ENCODE measurements around the gene GRHPR. TPM values are rescaled to one million over a fixed set of nuclear protein-coding genes. Genes with fewer than 3 reads are reported as not detected.

Gene GRHPR
- total and polyA plus RNA-seq, 2 of the 8 experiments (the other 6 are each of a cell fraction or from before 2014, with no cell fraction given) = 97.0 to 201 TPM

GRCh38 chr9:37398464-37399025 is 24.0 kb upstream of the GRHPR start:
- Histone ChIP-seq H3K14ac (ENCODE audit: insufficient read length) (no peak overlapping the region), H3K4me1 (replicated peaks in 1 of 4; ENCODE audit: control insufficient read depth in 3 of 4, insufficient read depth in 4 of 4, low read length in 3 of 4) (no peaks in the 10 kb centered on the region; a peak in 1 of 7 replicates), H4K5ac (ENCODE audit: insufficient read length, low read depth, low read length) (no peak overlapping the region), H3K9me3 (ENCODE audit: insufficient read depth in 2 of 2, low read depth in 1 of 2, low read length in 1 of 2) (no peaks in the 10 kb centered on the region), H3K18ac (ENCODE audit: extremely low read depth, low read length) (no peak overlapping the region), H3K56ac (replicated peaks; ENCODE audit: insufficient read length, low read depth, low read length) (no peak overlapping the region), H3K9ac (replicated peaks in 1 of 4; ENCODE audit: extremely low read depth in 1 of 4, low read depth in 3 of 4, low read length in 3 of 4) (no peak overlapping the region), H2AFZ (ENCODE audit: low read length) (no peak overlapping the region), H2BK12ac (ENCODE audit: low read depth, low read length) (no peak overlapping the region), H4K91ac (replicated peaks; ENCODE audit: insufficient read length, low read length) (no peak overlapping the region), H3K27ac (ENCODE audit: low read depth, low read length) (no peak overlapping the region), H4K20me1 (replicated peaks in 1 of 2; ENCODE audit: control insufficient read depth in 1 of 2, insufficient read depth in 2 of 2, low read length in 2 of 2) (no peaks in the 10 kb centered on the region), H2BK5ac (ENCODE audit: low read depth, low read length) (no peak overlapping the region), H3K4ac (replicated peaks; ENCODE audit: insufficient read length, low read depth, low read length) (no peak overlapping the region), H3K79me1 (ENCODE audit: low read depth, low read length) (no peaks in the 10 kb centered on the region), H3K4me3 (ENCODE audit: extremely low read depth in 1 of 4, insufficient read depth in 2 of 4, low read depth in 3 of 4, low read length in 4 of 4) (no peak overlapping the region), H2BK20ac (ENCODE audit: low read length) (no peak overlapping the region), H4K8ac (ENCODE audit: extremely low read depth, insufficient read depth, low read length) (no peak overlapping the region), H3K36me3 (ENCODE audit: control insufficient read depth in 2 of 4, insufficient read depth in 4 of 4, low read length in 3 of 4) (no peaks in the 10 kb centered on the region), H3K27me3 (replicated peaks in 1 of 4; ENCODE audit: control insufficient read depth in 3 of 4, extremely low read depth in 1 of 4, insufficient read depth in 3 of 4, low read length in 3 of 4) (no peaks in the 10 kb centered on the region), H3K23me2 (ENCODE audit: low read depth, low read length) (no peaks in the 10 kb centered on the region), H2BK120ac (replicated peaks; ENCODE audit: low read depth, low read length) (no peak overlapping the region), H3K79me2 (ENCODE audit: control insufficient read depth in 1 of 2, insufficient read depth in 2 of 2, low read length in 2 of 2) (no peaks in the 10 kb centered on the region), H3K23ac (ENCODE audit: insufficient read length) (no peak overlapping the region), H2AK5ac (ENCODE audit: low read depth, low read length) (no peak overlapping the region), H2BK15ac (ENCODE audit: low read length) (no peak overlapping the region), H3K4me2 (ENCODE audit: insufficient read depth in 1 of 2, low read depth in 2 of 2, low read length in 2 of 2) (no peak overlapping the region)
- DNase-seq (ENCODE audit: low read depth in 1 of 2, low spot score in 2 of 2) (no peak), FAIRE-seq (no peak)
- WGBS, 2 experiments (ENCODE audit: extremely low coverage in 1 of 2, insufficient coverage in 1 of 2, insufficient read length in 1 of 2, insufficient replicate concordance in 2 of 2, low coverage in 1 of 2, low lambda C conversion rate in 2 of 2, missing lambda C conversion rate in 1 of 2) = 92% methylated on average over 6 of the region's 7 CpGs; no CpG with 5 or more reads in 1 of the 2 experiments
- POLR2A ChIA-PET (ENCODE audit: partially characterized antibody) = interaction anchor here (0.5 kb wide), 1 partner anchor 14 kb away, joined by 3 read pairs; no protein-coding TSS in a partner anchor
- CTCF ChIA-PET (ENCODE audit: partially characterized antibody) = interaction anchor here (0.6 to 3.3 kb wide), 5 partner anchors 8 to 24 kb away, joined by 3 to 19 read pairs (median 4); no protein-coding TSS in a partner anchor
- no peak for TF ChIP-seq TBP (IDR thresholded peaks at IDR 0.05; ENCODE audit: low read depth, low read length)
- no peak for TF ChIP-seq CEBPB (IDR thresholded peaks at IDR 0.05; ENCODE audit: low read depth, low read length)
- no peak for TF ChIP-seq EP300 (IDR thresholded peaks at IDR 0.05; ENCODE audit: borderline replicate concordance in 1 of 2, low read depth in 2 of 2, low read length in 2 of 2)
- TF ChIP-seq SP2 (IDR thresholded peaks at IDR 0.05; ENCODE audit: low read length) = no peak
- no peak for TF ChIP-seq RBBP5 (IDR thresholded peaks at IDR 0.05; ENCODE audit: borderline replicate concordance, low read depth, low read length)
- TF ChIP-seq PHF8 (conservative IDR thresholded peaks at IDR 0.05; ENCODE audit: low read depth, low read length) = no peak
- TF ChIP-seq MAX (IDR thresholded peaks at IDR 0.05) = 0 out of 2 replicates have a peak, but pooled peaks have one; percentile 14
- TF ChIP-seq MAFK (IDR thresholded peaks at IDR 0.05; ENCODE audit: low read depth, low read length) = no peak

Measured in H1 (cell line).